NCI-H345 (cell line): ENCODE results near the gene SHC1.

Experiments used
- DNase-seq: peaks from one replicate; lab custom pipeline; 2025; lab: John Stamatoyannopoulos, UW

SHC1 gene

GRCh38 chr1:155008015-155008941 lies 37.7 kb upstream of the SHC1 start:
- no peak for DNase-seq

- no peak for DNase-seq
These were observed 36.8 kb upstream of the SHC1 start for GRCh38 chr1:155007251-155007828.

- DNase-seq, result peak; percentile 33
These were observed 36.1 kb upstream of the SHC1 start for GRCh38 chr1:155006601-155007101.

GRCh38 chr1:155005076-155006011 lies 34.8 kb upstream of the SHC1 start:
- peak; percentile 43 for DNase-seq

GRCh38 chr1:155004352-155005075 lies 34.0 kb upstream of the SHC1 start:
- DNase-seq, result no peak

- peak; percentile 49 for DNase-seq
These were observed 33.3 kb upstream of the SHC1 start for GRCh38 chr1:155003766-155004351.

- DNase-seq, result peak; percentile 72
These were observed 32.7 kb upstream of the SHC1 start for GRCh38 chr1:155003227-155003765.

GRCh38 chr1:155002464-155003226 lies 32.1 kb upstream of the SHC1 start, which contains the start of gene ZBTB7B:
Gene ZBTB7B, plus strand, starts transcription at chr1:155002802. Its CDS starts 11,859 bp downstream, at chr1:155014661.
- DNase-seq, result no peak

- DNase-seq, result peak; percentile 100
These were observed 31.3 kb upstream of the SHC1 start for GRCh38 chr1:155001675-155002463.

GRCh38 chr1:155001425-155001674 lies 30.8 kb upstream of the SHC1 start:
- no peak for DNase-seq

GRCh38 chr1:155000726-155001424 lies 30.3 kb upstream of the SHC1 start:
- peak; percentile 96 for DNase-seq

GRCh38 chr1:155000411-155000725 lies 29.8 kb upstream of the SHC1 start:
- DNase-seq, result peak; percentile 85

GRCh38 chr1:154999571-155000410 lies 29.2 kb upstream of the SHC1 start:
- DNase-seq, result peak; percentile 75

GRCh38 chr1:154998818-154999570 lies 28.4 kb upstream of the SHC1 start:
- DNase-seq, result peak; percentile 85

GRCh38 chr1:154998201-154998780 lies 27.7 kb upstream of the SHC1 start:
- no peak for DNase-seq

GRCh38 chr1:154996966-154997701 lies 26.6 kb upstream of the SHC1 start:
- DNase-seq, result no peak
